Neural cell (in vitro differentiated cells): Measurements from ENCODE around the gene TEX11.

Experiments used
- EP300 ChIP-seq: fragments of 450-650 bp; conservative IDR thresholded peaks from 2 replicates; pipeline ENCODE4 v1.6.1; 2014; ENCODE audit warnings: antibody characterized with exemption, mild to moderate bottlenecking, moderate library complexity; ENCODE audit not compliant: poor library complexity, severe bottlenecking
- MXI1 ChIP-seq: fragments of 450-650 bp; conservative IDR thresholded peaks from 2 replicates; pipeline ENCODE4 v1.6.1; 2014; ENCODE audit warnings: antibody characterized with exemption, mild to moderate bottlenecking; ENCODE audit not compliant: poor library complexity, severe bottlenecking
- POLR2AphosphoS5 ChIP-seq: IDR thresholded peaks from 2 replicates; pipeline ENCODE4 v1.6.1; 2012
- TAF1 ChIP-seq: IDR thresholded peaks from 2 replicates; pipeline ENCODE4 v1.6.1; 2012; ENCODE audit warnings: low read depth
- TF ChIP-seq, protein P1 (sequence below): fragments of 450-650 bp; IDR thresholded peaks from 2 replicates; pipeline ENCODE4 v1.5.1; 2014; ENCODE audit warnings: antibody characterized with exemption, mild to moderate bottlenecking, moderate library complexity; ENCODE audit not compliant: poor library complexity, severe bottlenecking
- TF ChIP-seq, protein P2 (sequence below): IDR thresholded peaks from 2 replicates; pipeline ENCODE4 v1.6.1; 2012; ENCODE audit warnings: borderline replicate concordance

DNA sequence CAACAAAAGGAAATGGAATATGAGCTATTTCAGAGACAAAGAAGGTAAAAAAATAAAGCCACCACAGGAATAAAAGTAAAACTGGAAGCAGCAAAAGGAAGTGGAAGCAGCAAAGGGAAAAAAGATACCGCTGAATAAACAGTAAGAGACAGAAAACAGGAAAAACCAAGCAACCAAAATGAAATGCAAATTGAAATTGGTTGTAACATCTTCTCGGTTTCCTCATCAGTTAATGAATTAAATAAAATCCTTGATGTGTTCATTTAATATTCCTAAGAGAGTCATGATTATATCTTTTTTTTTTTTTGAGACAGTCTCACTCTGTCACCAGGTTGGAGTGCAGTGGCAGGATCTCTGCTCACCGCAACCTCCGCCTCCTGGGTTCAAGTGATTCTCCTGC lies 331.1 kb downstream of the TEX11 start:
- TF ChIP-seq, protein P1, sequence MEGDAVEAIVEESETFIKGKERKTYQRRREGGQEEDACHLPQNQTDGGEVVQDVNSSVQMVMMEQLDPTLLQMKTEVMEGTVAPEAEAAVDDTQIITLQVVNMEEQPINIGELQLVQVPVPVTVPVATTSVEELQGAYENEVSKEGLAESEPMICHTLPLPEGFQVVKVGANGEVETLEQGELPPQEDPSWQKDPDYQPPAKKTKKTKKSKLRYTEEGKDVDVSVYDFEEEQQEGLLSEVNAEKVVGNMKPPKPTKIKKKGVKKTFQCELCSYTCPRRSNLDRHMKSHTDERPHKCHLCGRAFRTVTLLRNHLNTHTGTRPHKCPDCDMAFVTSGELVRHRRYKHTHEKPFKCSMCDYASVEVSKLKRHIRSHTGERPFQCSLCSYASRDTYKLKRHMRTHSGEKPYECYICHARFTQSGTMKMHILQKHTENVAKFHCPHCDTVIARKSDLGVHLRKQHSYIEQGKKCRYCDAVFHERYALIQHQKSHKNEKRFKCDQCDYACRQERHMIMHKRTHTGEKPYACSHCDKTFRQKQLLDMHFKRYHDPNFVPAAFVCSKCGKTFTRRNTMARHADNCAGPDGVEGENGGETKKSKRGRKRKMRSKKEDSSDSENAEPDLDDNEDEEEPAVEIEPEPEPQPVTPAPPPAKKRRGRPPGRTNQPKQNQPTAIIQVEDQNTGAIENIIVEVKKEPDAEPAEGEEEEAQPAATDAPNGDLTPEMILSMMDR = no peak
- TF ChIP-seq MXI1 = no peak
- TF ChIP-seq POLR2AphosphoS5 = no peak
- no peak for TF ChIP-seq EP300
- TF ChIP-seq, protein P2, sequence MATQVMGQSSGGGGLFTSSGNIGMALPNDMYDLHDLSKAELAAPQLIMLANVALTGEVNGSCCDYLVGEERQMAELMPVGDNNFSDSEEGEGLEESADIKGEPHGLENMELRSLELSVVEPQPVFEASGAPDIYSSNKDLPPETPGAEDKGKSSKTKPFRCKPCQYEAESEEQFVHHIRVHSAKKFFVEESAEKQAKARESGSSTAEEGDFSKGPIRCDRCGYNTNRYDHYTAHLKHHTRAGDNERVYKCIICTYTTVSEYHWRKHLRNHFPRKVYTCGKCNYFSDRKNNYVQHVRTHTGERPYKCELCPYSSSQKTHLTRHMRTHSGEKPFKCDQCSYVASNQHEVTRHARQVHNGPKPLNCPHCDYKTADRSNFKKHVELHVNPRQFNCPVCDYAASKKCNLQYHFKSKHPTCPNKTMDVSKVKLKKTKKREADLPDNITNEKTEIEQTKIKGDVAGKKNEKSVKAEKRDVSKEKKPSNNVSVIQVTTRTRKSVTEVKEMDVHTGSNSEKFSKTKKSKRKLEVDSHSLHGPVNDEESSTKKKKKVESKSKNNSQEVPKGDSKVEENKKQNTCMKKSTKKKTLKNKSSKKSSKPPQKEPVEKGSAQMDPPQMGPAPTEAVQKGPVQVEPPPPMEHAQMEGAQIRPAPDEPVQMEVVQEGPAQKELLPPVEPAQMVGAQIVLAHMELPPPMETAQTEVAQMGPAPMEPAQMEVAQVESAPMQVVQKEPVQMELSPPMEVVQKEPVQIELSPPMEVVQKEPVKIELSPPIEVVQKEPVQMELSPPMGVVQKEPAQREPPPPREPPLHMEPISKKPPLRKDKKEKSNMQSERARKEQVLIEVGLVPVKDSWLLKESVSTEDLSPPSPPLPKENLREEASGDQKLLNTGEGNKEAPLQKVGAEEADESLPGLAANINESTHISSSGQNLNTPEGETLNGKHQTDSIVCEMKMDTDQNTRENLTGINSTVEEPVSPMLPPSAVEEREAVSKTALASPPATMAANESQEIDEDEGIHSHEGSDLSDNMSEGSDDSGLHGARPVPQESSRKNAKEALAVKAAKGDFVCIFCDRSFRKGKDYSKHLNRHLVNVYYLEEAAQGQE = no peak
- no peak for TF ChIP-seq TAF1
